D341Med (cell line): Measurements from ENCODE around the gene PQBP1.
A peak's percentile ranks its signal among the peaks of the same experiment; 100 is the strongest.
"Not testable (repeated sequence)": the region's sequence is repeated elsewhere in the genome, so short reads cannot be mapped to it uniquely, and the experiment has no call there.

Experiments used
- DNase-seq: peaks from one replicate; pipeline ENCODE4 v3.0.0; 2012; ENCODE audit warnings: low spot score

The PQBP1 gene

DNA sequence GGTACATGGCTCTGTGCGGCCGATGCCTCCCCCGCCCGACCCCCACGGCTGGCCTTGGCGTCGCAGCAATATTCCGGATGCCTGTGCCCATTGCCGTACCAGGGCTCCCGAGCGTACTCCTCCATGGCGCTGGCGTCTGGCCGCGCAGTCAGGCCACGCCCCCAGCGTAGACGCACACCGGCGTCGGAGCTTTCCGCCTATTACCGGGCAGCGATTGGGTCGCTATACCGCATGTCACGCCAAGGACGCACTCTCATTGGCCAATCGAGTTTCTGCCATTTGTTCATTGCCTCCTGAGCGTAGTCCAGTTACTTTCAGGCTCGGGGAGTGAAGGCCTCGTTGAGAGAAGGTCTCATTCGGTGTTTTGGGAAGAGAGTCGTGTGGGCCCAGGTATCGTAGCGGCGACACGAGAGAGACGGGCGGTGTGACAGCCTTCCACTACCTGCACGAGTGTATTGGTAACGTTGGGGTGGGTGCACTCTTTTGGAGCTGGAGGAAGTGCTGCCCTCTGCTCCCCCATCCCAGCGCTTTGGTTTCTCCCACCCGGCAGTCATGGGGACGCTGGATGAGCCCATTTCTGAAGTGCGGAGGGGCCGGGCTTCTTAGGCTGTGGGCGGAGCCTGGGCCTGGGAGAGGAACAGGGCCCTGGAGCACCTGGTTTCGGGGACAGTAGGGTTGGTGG lies at the start of gene PQBP1, which contains the start of gene TIMM17B:
PQBP1 (plus strand) TSS at position 306 of the 682 bp plus-strand sequence. CDS start 580 bp downstream, outside the sequence.
TIMM17B (minus strand) TSS at position 144 of the 682 bp plus-strand sequence; CDS start at position 125, 19 bp downstream.
- peak; percentile 84 for DNase-seq

DNA sequence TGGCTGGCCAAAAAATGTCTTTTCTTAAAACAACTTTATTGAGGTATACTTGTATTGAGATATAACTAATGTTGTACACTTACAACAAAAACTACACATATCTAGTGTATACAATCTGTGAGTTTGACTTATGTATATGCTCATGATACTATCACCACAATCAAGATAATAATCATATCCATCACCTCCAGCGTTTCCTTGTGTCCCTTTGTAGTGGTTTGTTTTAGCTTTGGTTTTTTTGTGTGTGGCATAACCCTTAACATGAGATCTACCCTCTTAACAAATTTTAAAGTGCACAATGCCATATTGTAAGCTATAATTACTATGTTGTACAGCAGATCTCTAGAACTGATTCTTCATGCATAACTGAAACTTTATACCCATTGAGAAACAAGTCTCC lies 48.9 kb upstream of the PQBP1 start:
- no peak for DNase-seq

GRCh38 chrX:48852857-48853256 lies 44.9 kb upstream of the PQBP1 start:
- no peak for DNase-seq

DNA sequence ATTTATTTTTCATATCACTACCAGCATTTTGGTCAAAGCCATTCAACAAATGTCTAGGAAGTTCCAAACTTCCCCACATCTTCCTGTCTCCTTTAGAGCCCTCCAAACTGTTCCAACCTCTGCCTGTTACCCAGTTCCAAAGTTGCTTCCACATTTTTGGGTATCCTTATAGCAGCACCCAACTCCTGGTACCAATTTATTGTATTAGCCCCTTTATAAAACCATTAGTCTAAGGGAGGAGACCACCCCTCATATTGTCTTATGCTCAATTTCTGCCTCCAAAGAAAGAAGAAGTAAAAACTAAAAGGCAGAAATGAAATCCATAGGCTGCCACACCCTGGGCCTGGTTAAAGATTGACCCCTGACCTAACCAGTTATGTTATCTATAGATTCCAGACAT lies 44.2 kb upstream of the PQBP1 start:
- DNase-seq = not testable (repeated sequence)

GRCh38 chrX:48854121-48854804 lies 43.5 kb upstream of the PQBP1 start:
- DNase-seq = not testable (repeated sequence)

DNA sequence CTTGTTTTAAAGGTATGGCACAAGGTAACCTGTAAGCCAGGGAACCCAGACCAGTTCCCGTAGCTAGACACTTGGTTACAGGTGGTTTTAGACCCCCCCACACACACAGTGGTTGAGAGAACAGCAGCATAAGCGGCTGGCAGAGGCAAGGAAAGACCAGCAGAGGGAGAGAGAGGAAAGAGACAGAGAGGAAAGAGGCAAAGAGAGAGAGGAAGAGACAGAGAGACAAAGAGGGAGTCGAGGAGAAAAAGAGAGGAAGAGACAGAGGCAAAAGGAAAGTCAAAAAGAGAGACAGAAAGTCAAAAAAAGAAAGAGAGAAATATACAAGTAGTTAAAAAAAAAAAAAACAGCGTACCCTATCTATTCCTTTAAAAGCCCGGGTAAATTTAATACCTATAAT lies 42.8 kb upstream of the PQBP1 start:
- DNase-seq = no peak

DNA sequence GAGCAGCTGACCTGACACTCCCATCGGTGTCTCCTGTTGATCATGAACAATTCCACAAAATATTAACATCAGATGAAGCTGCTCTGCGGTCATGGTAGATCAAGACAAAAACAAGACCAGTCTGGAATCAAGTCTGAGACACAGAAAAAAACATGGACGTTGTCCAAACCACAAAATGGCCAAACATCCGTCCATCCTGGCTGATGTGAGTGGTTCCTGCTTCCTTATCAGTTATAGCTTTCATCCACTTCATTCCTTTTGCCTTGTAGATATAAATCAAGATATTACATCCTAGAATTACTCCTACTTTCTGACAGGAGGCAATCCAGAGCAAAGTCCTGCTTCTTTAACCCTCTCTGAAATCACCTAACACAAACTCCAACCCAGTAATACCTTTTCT lies 33.5 kb upstream of the PQBP1 start:
- no peak for DNase-seq

- not testable (repeated sequence) for DNase-seq
Measured at GRCh38 chrX:48872017-48872416, 25.7 kb upstream of the PQBP1 start.

GRCh38 chrX:48876944-48877343 lies 20.8 kb upstream of the PQBP1 start:
- DNase-seq = not testable (repeated sequence)

DNA sequence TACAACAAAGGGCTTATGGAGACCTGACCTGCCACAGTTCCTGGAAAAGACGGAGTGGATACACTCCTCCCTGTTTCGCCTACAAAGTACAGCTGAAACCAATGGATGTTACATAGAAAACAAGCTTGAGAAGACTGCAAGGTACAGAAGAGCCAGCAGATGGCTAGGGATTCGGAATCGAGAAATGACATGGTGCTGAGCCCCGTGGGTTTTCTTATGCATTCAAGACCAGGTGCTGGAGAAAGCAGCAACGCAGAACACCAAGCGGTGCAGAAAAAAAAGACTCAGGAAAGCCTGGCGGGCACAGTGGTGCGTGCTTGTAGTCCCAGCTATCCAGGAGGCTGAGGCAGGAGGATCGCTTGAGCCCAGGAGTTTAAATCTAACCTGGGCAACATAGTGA lies 14.0 kb upstream of the PQBP1 start:
- no peak for DNase-seq

- not testable (repeated sequence) for DNase-seq
Measured at GRCh38 chrX:48886586-48886985, 11.1 kb upstream of the PQBP1 start.

- DNase-seq = peak; percentile 40
Measured at GRCh38 chrX:48890296-48890925, 7.3 kb upstream of the PQBP1 start.

GRCh38 chrX:48890934-48891401 lies 6.8 kb upstream of the PQBP1 start:
- peak; percentile 42 for DNase-seq

DNA sequence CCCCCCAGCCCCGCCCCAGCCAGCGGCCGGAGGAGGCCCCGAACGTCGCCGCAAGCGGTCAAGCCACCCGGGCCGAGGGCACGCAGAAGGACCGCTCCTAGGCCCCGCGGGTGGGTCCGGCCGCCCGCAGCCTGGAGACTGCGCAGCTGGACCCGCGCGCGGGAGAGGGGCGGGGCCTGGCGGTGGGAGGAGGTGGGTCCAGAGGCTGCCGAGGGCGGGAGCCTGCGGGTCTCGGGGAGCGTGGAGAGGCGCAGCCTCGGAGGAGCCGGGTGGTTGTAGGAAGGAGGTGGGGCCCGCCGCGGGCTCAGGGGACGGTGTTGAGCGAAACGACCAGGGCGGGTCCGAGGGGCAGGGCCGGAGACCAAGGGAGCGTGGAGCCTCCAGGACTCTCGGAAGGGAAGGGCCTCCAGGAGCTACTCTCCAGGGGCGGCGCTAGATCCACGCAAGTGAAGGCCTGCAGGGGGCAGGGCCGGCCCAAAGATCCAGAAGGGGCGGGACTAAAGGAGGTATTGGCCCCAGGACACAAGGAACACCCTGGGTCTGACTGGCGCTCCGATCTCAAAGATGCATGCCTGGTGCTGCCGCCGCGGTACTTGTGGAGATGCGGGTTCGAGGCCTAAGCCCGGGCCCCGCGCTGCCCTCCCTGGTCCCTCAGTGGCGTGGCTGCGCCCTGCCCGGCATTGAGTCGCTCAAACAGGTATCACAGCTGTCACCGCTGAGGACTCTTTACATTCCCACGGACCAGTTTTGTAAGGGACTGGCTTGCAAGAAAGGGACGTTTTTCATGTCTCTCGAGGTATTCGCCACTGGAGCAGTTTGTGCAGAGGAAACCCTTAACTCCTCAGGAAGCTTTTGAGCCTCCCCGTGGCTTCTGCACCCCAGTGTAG lies 6.1 kb upstream of the PQBP1 start:
- peak; percentile 82 for DNase-seq

DNA sequence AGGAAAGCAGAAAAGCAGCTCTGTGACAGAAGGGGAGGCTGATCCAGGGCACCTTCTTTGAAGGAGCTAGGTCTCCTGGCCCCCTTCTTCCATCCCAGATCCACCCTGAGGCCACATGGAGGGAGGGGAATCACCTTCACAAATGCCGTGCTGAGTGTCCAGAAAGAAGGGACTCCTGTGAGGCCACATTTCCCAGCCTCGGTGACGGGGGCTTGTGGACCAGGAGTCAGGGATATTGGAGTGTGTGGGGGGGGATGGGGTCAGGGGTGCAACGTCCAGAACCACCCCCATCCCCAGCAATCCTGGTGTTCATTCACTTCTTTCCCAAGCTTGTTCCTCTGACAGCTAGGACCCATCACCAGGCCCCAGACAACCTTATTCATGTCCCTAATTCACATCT lies 4.8 kb upstream of the PQBP1 start:
- no peak for DNase-seq

- DNase-seq = no peak
Measured at GRCh38 chrX:48893556-48894348, 4.0 kb upstream of the PQBP1 start.

DNA sequence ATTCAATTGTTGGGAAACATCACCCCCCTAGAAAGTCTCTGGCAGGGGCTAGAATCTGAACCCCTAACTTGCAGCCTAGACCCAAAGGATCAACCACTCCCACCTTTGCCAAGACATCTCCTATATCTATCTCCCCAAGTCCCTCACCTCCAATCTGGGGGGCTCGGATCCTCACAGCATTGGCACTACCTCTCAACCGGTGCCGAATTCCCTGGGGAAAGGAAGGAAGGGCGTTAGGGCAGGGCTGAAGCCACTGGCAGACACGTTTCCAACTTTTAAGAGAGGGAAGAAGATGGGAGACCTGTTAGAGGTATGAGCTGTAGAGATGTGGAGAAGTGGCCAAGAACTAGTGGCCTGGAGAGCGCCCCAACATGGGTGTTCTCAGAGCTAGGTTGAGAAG lies 2.8 kb upstream of the PQBP1 start:
- DNase-seq = no peak

DNA sequence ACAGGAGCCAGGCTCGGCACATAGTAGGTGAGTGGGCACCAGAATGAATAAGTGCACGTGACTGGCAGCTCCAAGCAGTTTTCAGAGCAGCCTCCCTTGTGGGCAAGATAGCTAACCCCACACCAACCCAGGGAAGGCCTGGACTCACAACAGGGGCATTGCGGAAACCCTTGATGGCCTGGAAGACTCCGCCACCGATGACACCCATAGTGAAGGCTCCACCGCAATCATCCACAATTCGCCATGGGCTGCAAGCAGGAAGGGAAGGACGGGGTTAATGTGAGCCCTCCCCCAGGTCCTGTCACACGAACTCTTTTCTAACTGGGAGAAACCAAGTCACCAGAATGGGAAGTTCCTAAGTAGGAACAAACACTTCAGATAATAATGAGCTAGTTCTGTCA lies 1.1 kb upstream of the PQBP1 start:
- no peak for DNase-seq

DNA sequence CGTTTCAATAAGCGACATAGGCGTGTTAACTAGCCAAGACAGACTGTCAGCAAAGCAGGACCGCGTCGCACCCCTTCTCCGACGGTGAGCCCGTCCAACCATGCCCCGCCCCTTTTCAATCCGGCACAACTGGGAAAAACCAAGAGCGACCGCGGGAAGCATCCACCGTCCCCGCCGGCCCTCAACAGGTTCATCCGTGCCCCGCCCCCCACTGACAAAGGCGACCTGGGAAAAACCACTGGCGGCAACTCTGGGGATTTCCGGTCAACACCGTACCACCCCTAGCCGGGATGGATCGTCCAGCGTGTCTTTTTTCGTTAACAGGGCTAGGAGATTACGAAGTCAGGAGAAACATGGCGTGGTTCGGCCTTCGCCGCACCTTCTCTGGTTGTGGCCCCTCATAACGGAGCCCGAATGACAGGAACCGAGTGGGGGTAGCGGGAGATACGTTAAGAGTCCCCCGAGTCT lies 539 bp upstream of the PQBP1 start:
- DNase-seq = peak; percentile 74

GRCh38 chrX:48899078-48899410 lies 1.3 kb downstream of the PQBP1 start:
- DNase-seq = no peak

GRCh38 chrX:48901069-48901468 lies 3.3 kb downstream of the PQBP1 start:
- DNase-seq = no peak
